WTC11 (cell line): ENCODE measurements around the gene TCF7L2. TPM values are rescaled to one million over a fixed set of nuclear protein-coding genes. Genes with fewer than 3 reads are reported as not detected.

Experiments
- ATAC-seq: fragments of 200-7000 bp; cut with Tn5 transposase; 2 replicates; pipeline ENCODE4 v1.10.0; 2021; ENCODE audit warnings: mild to moderate bottlenecking, moderate library complexity
- CTCF ChIA-PET: fragments of 300-600 bp; sonication (Branson Sonifier 250); formaldehyde crosslinking; loops from one replicate; lab custom pipeline; 2021; ENCODE audit warnings: antibody characterized with exemption; lab: Charles Lee
- POLR2A ChIA-PET: fragments of 350-600 bp; sonication (Branson Sonifier 250); formaldehyde crosslinking; loops from one replicate; lab custom pipeline; 2021; ENCODE audit warnings: antibody characterized with exemption; lab: Charles Lee
- DNase-seq: peaks from one replicate; pipeline ENCODE4 v3.0.0; 2021; ENCODE audit warnings: low spot score
- H3K27ac Mint-ChIP-seq: 2 replicates; pipeline ENCODE4 v1.8.0; 2021; ENCODE audit warnings: mixed read lengths
- H3K27me3 Mint-ChIP-seq: 2 replicates; pipeline ENCODE4 v1.8.0; 2021; ENCODE audit warnings: low read depth, mild to moderate bottlenecking, moderate library complexity, mixed read lengths
- H3K36me3 Mint-ChIP-seq: 2 replicates; pipeline ENCODE4 v1.8.0; 2021; ENCODE audit warnings: mixed read lengths
- H3K4me1 Mint-ChIP-seq: 2 replicates; pipeline ENCODE4 v1.8.0; 2022; ENCODE audit warnings: mixed read lengths
- H3K4me3 Mint-ChIP-seq: 2 replicates; pipeline ENCODE4 v1.8.0; 2021; ENCODE audit warnings: mild to moderate bottlenecking, moderate library complexity, mixed read lengths
- H3K9me3 Mint-ChIP-seq: 2 replicates; pipeline ENCODE4 v1.8.0; 2021; ENCODE audit warnings: mixed read lengths
- CBFB ChIP-seq: sonication (generic); formaldehyde crosslinking; IDR thresholded peaks from 2 replicates; pipeline ENCODE4 v1.8.1; 2022; ENCODE audit warnings: mild to moderate bottlenecking, low read depth, missing genetic modification reagents
- SMAD3 ChIP-seq: sonication (generic); formaldehyde crosslinking; IDR thresholded peaks from 2 replicates; pipeline ENCODE4 v1.8.0; 2022; ENCODE audit warnings: missing genetic modification reagents, mild to moderate bottlenecking, borderline replicate concordance
- SOX15 ChIP-seq: fragments of 250-450 bp; sonication (Bioruptor Pico); IDR thresholded peaks from 2 replicates; pipeline ENCODE4 v1.9.0; 2021; ENCODE audit warnings: mild to moderate bottlenecking
- ZNF121 ChIP-seq: sonication (generic); formaldehyde crosslinking; IDR thresholded peaks from 2 replicates; pipeline ENCODE4 v1.8.0; 2023; ENCODE audit warnings: missing genetic modification reagents
- ZNF219 ChIP-seq: sonication (generic); formaldehyde crosslinking; IDR thresholded peaks from 2 replicates; pipeline ENCODE4 v1.8.0; 2023; ENCODE audit warnings: missing genetic modification reagents, mild to moderate bottlenecking, borderline replicate concordance
- ZNF263 ChIP-seq: sonication (generic); formaldehyde crosslinking; IDR thresholded peaks from 2 replicates; pipeline ENCODE4 v1.8.1; 2022; ENCODE audit warnings: low read depth, mild to moderate bottlenecking, moderate library complexity, missing genetic modification reagents
- ZNF317 ChIP-seq: sonication (generic); formaldehyde crosslinking; IDR thresholded peaks from 2 replicates; pipeline ENCODE4 v1.8.1; 2023; ENCODE audit warnings: low read depth, mild to moderate bottlenecking, moderate library complexity, missing genetic modification reagents, borderline replicate concordance
- ZNF416 ChIP-seq: fragments of 250-450 bp; sonication (Bioruptor Pico); IDR thresholded peaks from 2 replicates; pipeline ENCODE4 v1.9.0; 2021; ENCODE audit warnings: mild to moderate bottlenecking, inconsistent platforms
- total RNA-seq: library from RNA; stranded (reverse); gene quantifications from 3 replicates; pipeline ENCODE4 v1.2.3, GENCODE V29; 2021
- TF ChIP-seq, protein P1 (sequence below): fragments of 200-600 bp; IDR thresholded peaks from 2 replicates; pipeline ENCODE4 v1.8.0; 2022; ENCODE audit warnings: antibody characterized with exemption
- TF ChIP-seq, protein P2 (sequence below): sonication (generic); formaldehyde crosslinking; IDR thresholded peaks from 2 replicates; pipeline ENCODE4 v1.8.0; 2022; ENCODE audit warnings: missing genetic modification reagents
- TF ChIP-seq, protein P3 (sequence below): sonication (generic); formaldehyde crosslinking; IDR thresholded peaks from 2 replicates; pipeline ENCODE4 v1.8.1; 2023; ENCODE audit warnings: mild to moderate bottlenecking, missing genetic modification reagents, borderline replicate concordance
- TF ChIP-seq, protein P4 (sequence below): sonication (generic); formaldehyde crosslinking; conservative IDR thresholded peaks from 2 replicates; pipeline ENCODE4 v1.8.1; 2022; ENCODE audit warnings: mild to moderate bottlenecking, missing genetic modification reagents
- TF ChIP-seq, protein P5 (sequence below): sonication (generic); formaldehyde crosslinking; IDR thresholded peaks from 2 replicates; pipeline ENCODE4 v1.8.1; 2022; ENCODE audit warnings: low read depth, missing genetic modification reagents, borderline replicate concordance
- TF ChIP-seq, protein P6 (sequence below): sonication (generic); formaldehyde crosslinking; conservative IDR thresholded peaks from 2 replicates; pipeline ENCODE4 v1.8.1; 2023; ENCODE audit warnings: mild to moderate bottlenecking, low read depth, missing genetic modification reagents, moderate library complexity

TCF7L2 gene
- total RNA-seq, 1 experiment from 2014 or later, result 44.5 TPM

DNA sequence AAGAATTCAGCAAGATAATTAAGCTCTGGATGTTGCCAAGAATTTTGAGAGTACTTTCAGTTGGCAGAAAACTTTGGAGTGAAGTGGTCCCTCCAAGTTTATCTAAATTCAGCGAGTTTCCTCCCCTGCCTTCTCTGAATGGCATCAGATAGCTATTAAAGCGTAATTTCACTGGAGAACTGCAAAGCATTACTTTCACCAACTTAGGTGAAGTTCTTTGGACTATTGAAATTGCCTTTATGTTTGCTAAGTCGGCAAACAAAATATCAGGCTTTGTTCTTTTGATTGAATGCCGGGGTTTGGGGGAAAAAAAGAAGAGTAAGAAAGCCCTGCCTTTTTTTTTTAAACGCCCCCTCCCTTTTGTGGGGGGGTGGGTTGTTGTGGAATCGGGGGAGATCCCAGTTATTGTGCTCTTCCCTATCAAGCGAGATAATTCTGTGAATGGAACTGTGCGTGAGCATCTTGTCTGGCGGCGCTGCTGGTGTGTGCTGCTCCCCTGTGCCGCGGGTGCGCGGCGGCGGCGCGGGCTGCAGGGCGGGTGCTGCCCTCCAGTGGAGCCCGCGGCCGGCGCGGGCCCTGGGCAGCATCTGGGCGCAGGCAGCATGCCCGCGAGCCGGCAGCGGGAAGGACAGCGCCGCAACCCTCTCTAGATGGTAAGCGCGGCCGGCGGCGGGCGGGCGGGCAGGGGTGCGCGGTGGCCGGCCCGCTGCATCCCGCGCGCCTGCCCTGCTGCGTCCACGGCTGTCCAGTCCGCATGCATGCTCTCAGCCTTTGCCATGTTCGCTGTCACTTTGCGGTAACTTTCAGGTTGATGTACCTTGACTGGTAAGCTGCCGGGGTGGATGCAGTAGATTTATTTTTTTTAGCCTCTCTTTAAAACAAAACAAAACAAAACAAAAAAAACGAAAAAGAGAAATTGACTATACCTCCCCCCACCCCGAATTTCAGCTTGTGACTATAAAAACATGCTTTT lies 176.5 kb downstream of the TCF7L2 start (continued):
- TF ChIP-seq, protein P1, sequence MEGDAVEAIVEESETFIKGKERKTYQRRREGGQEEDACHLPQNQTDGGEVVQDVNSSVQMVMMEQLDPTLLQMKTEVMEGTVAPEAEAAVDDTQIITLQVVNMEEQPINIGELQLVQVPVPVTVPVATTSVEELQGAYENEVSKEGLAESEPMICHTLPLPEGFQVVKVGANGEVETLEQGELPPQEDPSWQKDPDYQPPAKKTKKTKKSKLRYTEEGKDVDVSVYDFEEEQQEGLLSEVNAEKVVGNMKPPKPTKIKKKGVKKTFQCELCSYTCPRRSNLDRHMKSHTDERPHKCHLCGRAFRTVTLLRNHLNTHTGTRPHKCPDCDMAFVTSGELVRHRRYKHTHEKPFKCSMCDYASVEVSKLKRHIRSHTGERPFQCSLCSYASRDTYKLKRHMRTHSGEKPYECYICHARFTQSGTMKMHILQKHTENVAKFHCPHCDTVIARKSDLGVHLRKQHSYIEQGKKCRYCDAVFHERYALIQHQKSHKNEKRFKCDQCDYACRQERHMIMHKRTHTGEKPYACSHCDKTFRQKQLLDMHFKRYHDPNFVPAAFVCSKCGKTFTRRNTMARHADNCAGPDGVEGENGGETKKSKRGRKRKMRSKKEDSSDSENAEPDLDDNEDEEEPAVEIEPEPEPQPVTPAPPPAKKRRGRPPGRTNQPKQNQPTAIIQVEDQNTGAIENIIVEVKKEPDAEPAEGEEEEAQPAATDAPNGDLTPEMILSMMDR, result peak; percentile 42

DNA sequence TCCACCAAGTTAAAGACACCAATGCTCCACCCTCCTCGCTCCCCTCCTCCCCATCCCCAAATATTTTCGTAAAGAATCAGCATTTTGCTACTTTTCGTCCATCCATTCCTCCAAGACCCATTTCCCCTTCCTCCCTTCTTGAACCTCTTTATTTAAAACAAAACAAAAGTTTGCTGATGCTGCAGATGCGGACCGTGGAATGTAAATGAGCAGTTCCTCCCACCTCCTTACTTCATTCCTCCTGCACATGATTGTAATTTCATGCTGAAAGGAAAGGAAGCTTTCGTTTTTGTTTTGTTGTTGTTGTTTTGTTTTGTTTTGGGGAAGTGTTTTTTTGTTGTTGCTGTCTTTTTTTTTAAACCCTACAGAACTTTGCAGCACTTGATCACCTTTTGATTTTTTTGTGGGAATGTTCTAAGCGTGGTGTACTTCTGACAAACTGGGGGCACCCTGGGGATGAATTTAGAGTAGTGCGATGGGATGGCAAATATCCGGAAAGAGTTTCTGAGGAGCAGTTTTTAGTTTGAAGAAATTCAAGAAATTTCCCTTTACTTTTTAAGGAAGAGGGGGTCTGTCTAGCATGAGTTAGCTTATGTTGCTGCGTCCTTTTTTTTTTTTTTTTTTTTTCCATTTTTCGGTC lies 177.3 kb downstream of the TCF7L2 start:
- Mint-ChIP-seq H3K27ac (no peak overlapping the region), H3K4me3 (peak overlapping the region; percentile 69), H3K27me3 (no peaks in the 10 kb centered on the region), H3K4me1 (peaks cover 81% of the 10 kb centered on the region), H3K36me3 (no peaks in the 10 kb centered on the region), H3K9me3 (no peaks in the 10 kb centered on the region)
- no peak for DNase-seq
- POLR2A ChIA-PET, result interaction anchor here (0.6 kb wide), 2 partner anchors 175 to 312 kb away, joined by 3 read pairs; no protein-coding TSS in a partner anchor
- ATAC-seq, result no peak
- CTCF ChIA-PET, result interaction anchor here (0.6 to 1.1 kb wide), 6 partner anchors 12 to 431 kb away, joined by 3 to 6 read pairs (median 4); no protein-coding TSS in a partner anchor
- TF ChIP-seq CBFB (CRISPR knock-in tag), result no peak
- TF ChIP-seq ZNF317 (CRISPR knock-in tag), result no peak
- TF ChIP-seq, protein P2, sequence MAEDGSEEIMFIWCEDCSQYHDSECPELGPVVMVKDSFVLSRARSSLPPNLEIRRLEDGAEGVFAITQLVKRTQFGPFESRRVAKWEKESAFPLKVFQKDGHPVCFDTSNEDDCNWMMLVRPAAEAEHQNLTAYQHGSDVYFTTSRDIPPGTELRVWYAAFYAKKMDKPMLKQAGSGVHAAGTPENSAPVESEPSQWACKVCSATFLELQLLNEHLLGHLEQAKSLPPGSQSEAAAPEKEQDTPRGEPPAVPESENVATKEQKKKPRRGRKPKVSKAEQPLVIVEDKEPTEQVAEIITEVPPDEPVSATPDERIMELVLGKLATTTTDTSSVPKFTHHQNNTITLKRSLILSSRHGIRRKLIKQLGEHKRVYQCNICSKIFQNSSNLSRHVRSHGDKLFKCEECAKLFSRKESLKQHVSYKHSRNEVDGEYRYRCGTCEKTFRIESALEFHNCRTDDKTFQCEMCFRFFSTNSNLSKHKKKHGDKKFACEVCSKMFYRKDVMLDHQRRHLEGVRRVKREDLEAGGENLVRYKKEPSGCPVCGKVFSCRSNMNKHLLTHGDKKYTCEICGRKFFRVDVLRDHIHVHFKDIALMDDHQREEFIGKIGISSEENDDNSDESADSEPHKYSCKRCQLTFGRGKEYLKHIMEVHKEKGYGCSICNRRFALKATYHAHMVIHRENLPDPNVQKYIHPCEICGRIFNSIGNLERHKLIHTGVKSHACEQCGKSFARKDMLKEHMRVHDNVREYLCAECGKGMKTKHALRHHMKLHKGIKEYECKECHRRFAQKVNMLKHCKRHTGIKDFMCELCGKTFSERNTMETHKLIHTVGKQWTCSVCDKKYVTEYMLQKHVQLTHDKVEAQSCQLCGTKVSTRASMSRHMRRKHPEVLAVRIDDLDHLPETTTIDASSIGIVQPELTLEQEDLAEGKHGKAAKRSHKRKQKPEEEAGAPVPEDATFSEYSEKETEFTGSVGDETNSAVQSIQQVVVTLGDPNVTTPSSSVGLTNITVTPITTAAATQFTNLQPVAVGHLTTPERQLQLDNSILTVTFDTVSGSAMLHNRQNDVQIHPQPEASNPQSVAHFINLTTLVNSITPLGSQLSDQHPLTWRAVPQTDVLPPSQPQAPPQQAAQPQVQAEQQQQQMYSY (CRISPR knock-in tag), result no peak
- TF ChIP-seq, protein P3, sequence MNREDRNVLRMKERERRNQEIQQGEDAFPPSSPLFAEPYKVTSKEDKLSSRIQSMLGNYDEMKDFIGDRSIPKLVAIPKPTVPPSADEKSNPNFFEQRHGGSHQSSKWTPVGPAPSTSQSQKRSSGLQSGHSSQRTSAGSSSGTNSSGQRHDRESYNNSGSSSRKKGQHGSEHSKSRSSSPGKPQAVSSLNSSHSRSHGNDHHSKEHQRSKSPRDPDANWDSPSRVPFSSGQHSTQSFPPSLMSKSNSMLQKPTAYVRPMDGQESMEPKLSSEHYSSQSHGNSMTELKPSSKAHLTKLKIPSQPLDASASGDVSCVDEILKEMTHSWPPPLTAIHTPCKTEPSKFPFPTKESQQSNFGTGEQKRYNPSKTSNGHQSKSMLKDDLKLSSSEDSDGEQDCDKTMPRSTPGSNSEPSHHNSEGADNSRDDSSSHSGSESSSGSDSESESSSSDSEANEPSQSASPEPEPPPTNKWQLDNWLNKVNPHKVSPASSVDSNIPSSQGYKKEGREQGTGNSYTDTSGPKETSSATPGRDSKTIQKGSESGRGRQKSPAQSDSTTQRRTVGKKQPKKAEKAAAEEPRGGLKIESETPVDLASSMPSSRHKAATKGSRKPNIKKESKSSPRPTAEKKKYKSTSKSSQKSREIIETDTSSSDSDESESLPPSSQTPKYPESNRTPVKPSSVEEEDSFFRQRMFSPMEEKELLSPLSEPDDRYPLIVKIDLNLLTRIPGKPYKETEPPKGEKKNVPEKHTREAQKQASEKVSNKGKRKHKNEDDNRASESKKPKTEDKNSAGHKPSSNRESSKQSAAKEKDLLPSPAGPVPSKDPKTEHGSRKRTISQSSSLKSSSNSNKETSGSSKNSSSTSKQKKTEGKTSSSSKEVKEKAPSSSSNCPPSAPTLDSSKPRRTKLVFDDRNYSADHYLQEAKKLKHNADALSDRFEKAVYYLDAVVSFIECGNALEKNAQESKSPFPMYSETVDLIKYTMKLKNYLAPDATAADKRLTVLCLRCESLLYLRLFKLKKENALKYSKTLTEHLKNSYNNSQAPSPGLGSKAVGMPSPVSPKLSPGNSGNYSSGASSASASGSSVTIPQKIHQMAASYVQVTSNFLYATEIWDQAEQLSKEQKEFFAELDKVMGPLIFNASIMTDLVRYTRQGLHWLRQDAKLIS, result no peak
- TF ChIP-seq ZNF416 (CRISPR knock-in tag), result no peak
- TF ChIP-seq, protein P4, sequence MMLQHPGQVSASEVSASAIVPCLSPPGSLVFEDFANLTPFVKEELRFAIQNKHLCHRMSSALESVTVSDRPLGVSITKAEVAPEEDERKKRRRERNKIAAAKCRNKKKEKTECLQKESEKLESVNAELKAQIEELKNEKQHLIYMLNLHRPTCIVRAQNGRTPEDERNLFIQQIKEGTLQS, result no peak
- TF ChIP-seq ZNF263 (CRISPR knock-in tag), result no peak
- no peak for TF ChIP-seq SOX15 (CRISPR knock-in tag)
- TF ChIP-seq, protein P5, sequence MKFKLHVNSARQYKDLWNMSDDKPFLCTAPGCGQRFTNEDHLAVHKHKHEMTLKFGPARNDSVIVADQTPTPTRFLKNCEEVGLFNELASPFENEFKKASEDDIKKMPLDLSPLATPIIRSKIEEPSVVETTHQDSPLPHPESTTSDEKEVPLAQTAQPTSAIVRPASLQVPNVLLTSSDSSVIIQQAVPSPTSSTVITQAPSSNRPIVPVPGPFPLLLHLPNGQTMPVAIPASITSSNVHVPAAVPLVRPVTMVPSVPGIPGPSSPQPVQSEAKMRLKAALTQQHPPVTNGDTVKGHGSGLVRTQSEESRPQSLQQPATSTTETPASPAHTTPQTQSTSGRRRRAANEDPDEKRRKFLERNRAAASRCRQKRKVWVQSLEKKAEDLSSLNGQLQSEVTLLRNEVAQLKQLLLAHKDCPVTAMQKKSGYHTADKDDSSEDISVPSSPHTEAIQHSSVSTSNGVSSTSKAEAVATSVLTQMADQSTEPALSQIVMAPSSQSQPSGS (CRISPR knock-in tag), result no peak
- TF ChIP-seq SMAD3 (CRISPR knock-in tag), result no peak
- TF ChIP-seq, protein P6, sequence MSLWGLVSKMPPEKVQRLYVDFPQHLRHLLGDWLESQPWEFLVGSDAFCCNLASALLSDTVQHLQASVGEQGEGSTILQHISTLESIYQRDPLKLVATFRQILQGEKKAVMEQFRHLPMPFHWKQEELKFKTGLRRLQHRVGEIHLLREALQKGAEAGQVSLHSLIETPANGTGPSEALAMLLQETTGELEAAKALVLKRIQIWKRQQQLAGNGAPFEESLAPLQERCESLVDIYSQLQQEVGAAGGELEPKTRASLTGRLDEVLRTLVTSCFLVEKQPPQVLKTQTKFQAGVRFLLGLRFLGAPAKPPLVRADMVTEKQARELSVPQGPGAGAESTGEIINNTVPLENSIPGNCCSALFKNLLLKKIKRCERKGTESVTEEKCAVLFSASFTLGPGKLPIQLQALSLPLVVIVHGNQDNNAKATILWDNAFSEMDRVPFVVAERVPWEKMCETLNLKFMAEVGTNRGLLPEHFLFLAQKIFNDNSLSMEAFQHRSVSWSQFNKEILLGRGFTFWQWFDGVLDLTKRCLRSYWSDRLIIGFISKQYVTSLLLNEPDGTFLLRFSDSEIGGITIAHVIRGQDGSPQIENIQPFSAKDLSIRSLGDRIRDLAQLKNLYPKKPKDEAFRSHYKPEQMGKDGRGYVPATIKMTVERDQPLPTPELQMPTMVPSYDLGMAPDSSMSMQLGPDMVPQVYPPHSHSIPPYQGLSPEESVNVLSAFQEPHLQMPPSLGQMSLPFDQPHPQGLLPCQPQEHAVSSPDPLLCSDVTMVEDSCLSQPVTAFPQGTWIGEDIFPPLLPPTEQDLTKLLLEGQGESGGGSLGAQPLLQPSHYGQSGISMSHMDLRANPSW (CRISPR knock-in tag), result no peak
- TF ChIP-seq ZNF121, result no peak
- TF ChIP-seq, protein P1, result no peak
- no peak for TF ChIP-seq ZNF219 (CRISPR knock-in tag)
